Lower leg skin (tissue), 4 donors: Measurements from ENCODE around the gene TMEM272. TPM values are rescaled to one million over a fixed set of nuclear protein-coding genes. Genes with fewer than 3 reads are reported as not detected.
"Not testable (repeated sequence)": the region's sequence is repeated elsewhere in the genome, so short reads cannot be mapped to it uniquely, and the experiment has no call there.

Experiments used
- DNase-seq, 2 donors: peaks; one replicate each; pipeline ENCODE4 v3.0.0-alpha.2; 2019; ENCODE audit warnings: low spot score in 2 of 2
- H3K4me3 ChIP-seq: fragments of 200-600 bp; sonication (generic); 2 replicates; pipeline ENCODE4 v1.5.1; 2017; ENCODE audit warnings: mild to moderate bottlenecking, low read depth; ENCODE audit not compliant: poor library complexity, severe bottlenecking
- POLR2A ChIP-seq, 2 donors: fragments of 450-650 bp; IDR thresholded peaks; one replicate each; pipeline ENCODE4 v1.6.1; 2016 to 2017; ENCODE audit warnings: antibody characterized with exemption in 2 of 2, mild to moderate bottlenecking in 1 of 2, moderate library complexity in 1 of 2
- WGBS, 2 donors: methylation state at CpG; one replicate each; pipeline ENCODE4 v1.1.5; 2018; 5-methylcytosine and 5-hydroxymethylcytosine counted together
- intact Hi-C: fragments of 100-400 bp; cut with DNase I; formaldehyde crosslinking; loops from one replicate; pipeline ENCODE4 v1.15.0; 2023; ENCODE audit warnings: low total_unique reads
- total RNA-seq, 4 donors: library from RNA; depleted of rRNA; stranded (reverse); fragments of >200 nt; gene quantifications; one replicate each; pipeline ENCODE4 v1.1.0, GENCODE V29; 2016
- TF ChIP-seq, protein P1 (sequence below), 3 donors: fragments of 450-650 bp; IDR thresholded peaks; one replicate each; pipeline ENCODE4 v1.5.1; 2016; ENCODE audit warnings: antibody characterized with exemption in 3 of 3, mild to moderate bottlenecking in 3 of 3, moderate library complexity in 2 of 3

TMEM272 gene
- total RNA-seq, 4 donors from 2014 or later = 0.32 TPM; not detected in 3

DNA sequence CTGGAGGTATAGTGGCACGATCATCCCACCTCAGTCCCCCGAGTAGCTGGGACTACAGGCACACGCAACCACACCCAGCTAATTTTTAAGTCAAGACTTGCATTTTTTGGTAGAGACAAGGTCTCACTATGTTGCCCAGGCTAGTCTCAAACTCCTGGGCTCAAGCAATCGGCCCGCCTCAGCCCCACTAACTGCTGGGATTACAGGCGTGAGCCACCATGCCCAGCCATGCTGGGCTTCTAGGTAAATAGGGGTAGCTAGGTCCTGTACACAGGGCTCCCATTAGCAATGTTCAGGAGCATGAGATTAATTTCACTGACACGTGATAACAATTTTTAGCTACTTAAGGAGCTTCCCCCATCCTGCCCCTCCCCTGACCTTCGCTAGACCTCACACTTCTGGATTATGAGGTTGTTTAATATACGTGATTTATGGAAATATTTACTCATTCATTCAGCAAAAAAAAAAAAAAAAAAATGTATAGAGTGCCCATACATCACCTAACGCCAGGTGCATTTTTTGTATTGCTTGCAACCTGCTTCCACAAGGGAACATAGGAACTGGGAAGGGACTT is 19.2 kb downstream of the TMEM272 start:
- no peak for DNase-seq
- no peak overlapping the region for H3K4me3 ChIP-seq
- no peak for TF ChIP-seq POLR2A (IDR thresholded peaks at IDR 0.05)
- TF ChIP-seq, protein P1, sequence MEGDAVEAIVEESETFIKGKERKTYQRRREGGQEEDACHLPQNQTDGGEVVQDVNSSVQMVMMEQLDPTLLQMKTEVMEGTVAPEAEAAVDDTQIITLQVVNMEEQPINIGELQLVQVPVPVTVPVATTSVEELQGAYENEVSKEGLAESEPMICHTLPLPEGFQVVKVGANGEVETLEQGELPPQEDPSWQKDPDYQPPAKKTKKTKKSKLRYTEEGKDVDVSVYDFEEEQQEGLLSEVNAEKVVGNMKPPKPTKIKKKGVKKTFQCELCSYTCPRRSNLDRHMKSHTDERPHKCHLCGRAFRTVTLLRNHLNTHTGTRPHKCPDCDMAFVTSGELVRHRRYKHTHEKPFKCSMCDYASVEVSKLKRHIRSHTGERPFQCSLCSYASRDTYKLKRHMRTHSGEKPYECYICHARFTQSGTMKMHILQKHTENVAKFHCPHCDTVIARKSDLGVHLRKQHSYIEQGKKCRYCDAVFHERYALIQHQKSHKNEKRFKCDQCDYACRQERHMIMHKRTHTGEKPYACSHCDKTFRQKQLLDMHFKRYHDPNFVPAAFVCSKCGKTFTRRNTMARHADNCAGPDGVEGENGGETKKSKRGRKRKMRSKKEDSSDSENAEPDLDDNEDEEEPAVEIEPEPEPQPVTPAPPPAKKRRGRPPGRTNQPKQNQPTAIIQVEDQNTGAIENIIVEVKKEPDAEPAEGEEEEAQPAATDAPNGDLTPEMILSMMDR (IDR thresholded peaks at IDR 0.05) = no peak
- WGBS, 2 donors = 82 to 84% methylated on average over 10 of the region's 10 CpGs
- intact Hi-C loops = no loop called here

DNA sequence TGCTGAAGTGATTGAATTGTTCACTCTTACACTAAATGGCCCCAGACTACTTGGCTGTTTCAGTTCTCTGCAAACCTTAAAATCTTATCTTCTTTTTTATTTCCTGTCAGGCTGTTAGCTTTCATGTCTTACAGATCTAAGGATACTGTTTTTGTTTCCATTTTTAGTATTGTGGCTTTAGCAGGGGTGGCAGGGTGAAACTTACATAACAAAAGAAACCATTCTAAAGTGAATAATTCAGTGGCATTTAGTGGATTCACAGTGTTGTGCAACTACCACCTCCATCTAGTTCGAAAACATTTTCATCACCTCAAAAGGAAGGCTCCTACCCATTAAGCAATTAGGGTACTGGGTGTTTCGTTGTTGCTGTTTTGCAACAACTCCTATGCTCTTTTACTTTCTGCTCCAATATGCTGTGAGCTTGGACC is 19.8 kb downstream of the TMEM272 start:
- TF ChIP-seq, protein P1 (IDR thresholded peaks at IDR 0.05) = no peak
- no peak for TF ChIP-seq POLR2A (IDR thresholded peaks at IDR 0.05)
- H3K4me3 ChIP-seq = no peak overlapping the region
- DNase-seq = no peak
- intact Hi-C loops = no loop called here
- 64 to 66% methylated on average over 2 of the region's 2 CpGs for WGBS, 2 donors

DNA sequence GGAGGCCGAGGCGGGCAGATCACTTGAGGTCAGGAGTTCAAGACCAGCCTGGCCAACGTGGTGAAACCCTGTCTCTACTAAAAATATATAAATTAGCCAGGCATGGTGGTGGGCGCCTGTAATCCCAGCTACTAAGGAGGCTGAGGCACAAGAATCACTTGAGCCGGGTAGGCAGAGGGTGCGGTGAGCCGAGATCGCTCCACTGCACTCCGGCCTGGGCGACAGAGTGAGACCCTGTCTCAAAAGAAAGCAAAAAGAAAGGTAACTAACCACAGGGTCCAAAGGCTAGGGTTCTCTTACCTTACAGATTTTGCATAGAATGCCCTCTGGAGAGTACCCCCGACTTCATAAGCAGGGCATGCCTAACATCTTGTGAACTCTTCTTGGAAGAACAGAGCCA is 20.3 kb downstream of the TMEM272 start:
- 86 to 87% methylated on average over 10 to 11 of the region's 11 CpGs for WGBS, 2 donors
- H3K4me3 ChIP-seq, DNase-seq, intact Hi-C loops: not testable (repeated sequence)

DNA sequence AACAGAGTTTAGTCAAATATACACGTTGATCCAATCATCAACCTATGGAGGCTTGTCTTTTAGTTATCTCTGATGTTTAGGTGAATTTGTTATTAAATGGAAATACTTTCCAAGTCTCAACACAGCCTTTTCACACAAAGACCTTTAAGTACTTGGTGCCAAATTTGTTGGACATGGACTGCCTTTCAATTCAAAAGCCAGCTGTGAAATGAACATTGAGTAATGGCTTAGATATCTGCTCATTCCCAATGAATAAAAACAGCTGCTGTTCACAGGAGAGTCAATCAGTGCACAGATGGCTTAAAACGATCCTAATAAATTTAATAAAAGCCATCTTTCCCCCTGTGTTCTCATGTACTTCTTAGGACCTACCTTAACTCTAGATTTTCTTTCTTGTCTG is 21.1 kb downstream of the TMEM272 start:
- no peak overlapping the region for H3K4me3 ChIP-seq
- TF ChIP-seq, protein P1 (IDR thresholded peaks at IDR 0.05) = no peak
- TF ChIP-seq POLR2A (IDR thresholded peaks at IDR 0.05) = no peak
- DNase-seq = no peak
- intact Hi-C loops = no loop called here
- WGBS, 2 donors = 49 to 52% methylated on average over 2 of the region's 2 CpGs

DNA sequence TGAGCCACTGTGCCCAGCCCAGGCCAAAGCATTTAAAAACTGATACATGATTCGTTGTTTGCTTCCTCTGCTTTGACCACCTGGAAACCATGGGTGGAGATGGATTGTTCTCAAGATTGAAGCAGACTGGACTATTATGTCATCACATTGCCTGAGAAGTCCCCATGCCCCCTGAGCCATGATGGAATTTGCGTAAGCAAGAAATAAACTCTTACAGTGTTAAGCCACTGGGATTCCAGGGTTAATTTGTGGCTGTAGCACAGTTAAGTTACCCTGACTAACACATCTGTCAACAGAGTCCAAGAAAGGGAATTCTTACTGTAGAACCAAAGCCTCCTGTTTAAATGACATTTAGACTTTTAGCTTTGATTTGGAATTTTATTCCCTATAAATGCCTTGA is 21.6 kb downstream of the TMEM272 start:
- intact Hi-C loops = no loop called here
- H3K4me3 ChIP-seq = no peak overlapping the region
- 86 to 95% methylated on average over 2 of the region's 2 CpGs for WGBS, 2 donors
- no peak for TF ChIP-seq POLR2A (IDR thresholded peaks at IDR 0.05)
- TF ChIP-seq, protein P1 (IDR thresholded peaks at IDR 0.05) = no peak
- no peak for DNase-seq

DNA sequence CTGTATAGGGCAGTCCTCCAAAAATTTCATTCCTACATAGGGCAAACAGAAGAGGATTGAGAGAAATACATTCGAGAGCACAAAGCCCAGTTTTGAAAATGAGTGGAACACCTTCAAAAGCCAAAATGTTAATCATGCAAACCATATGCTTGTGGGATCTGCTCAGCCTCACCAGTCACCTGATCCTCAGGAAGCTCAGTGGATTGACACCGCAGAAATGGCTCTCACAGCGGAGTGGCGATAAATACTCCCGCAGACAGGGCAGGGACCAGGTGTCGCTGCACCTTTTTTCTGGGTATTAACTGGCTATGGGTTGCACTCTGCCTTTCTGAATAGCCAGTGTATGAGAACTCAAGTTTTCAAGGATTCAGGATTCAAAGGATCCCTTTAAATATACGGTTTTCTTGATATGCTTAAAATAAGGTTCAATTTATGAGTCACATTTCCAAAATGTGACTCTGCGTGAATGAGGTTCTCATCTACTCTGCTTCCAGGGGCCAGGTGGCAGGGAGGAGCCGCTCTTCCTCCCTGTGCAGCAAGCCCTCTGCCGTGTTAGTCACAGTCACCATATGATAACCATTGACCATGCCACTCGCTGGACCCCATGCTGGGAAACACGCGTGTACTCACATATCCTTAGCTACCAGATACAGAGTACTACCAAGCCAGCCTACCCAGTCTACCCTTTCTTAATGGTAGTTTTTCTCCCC is 22.7 kb downstream of the TMEM272 start:
- 65 to 81% methylated on average over 13 of the region's 13 CpGs for WGBS, 2 donors
- no peak for DNase-seq
- no peak overlapping the region for H3K4me3 ChIP-seq
- intact Hi-C loops = no loop called here
- TF ChIP-seq POLR2A (IDR thresholded peaks at IDR 0.05) = no peak
- TF ChIP-seq, protein P1 (IDR thresholded peaks at IDR 0.05) = no peak
